AG04450 (cell line): ENCODE data around the gene UXS1. TPM values are rescaled to one million over a fixed set of nuclear protein-coding genes. Genes with fewer than 3 reads are reported as not detected.

Source experiments
- CTCF ChIA-PET: fragments of 300-600, 350-600 bp; formaldehyde crosslinking; extraction: SDS; loops from one replicate; lab custom pipeline; 2022; ENCODE audit warnings: antibody characterized with exemption, inconsistent platforms; lab: Charles Lee
- POLR2A ChIA-PET: fragments of 350-600 bp; formaldehyde crosslinking; extraction: SDS; loops from one replicate; lab custom pipeline; 2021; ENCODE audit warnings: antibody characterized with exemption, inconsistent platforms; lab: Yijun Ruan, JAX
- DNase-seq: peaks from one replicate; pipeline ENCODE4 v3.0.0-alpha.2; 2011; ENCODE audit warnings: low read depth, low spot score
- H3K27ac ChIP-seq: one replicate; pipeline ENCODE4 v1.5.1; 2012; ENCODE audit warnings: low read depth, low read length, control low read depth
- H3K27me3 ChIP-seq: one replicate; pipeline ENCODE4 v1.6.0; 2012; ENCODE audit warnings: low read length; ENCODE audit not compliant: control insufficient read depth, insufficient read depth
- H3K4me3 ChIP-seq: 2 replicates; pipeline ENCODE4 v1.5.1; 2011; ENCODE audit warnings: mild to moderate bottlenecking, low read depth, low read length, control low read depth
- H3K9me3 ChIP-seq: 2 replicates; pipeline ENCODE4 v1.5.1; 2012; ENCODE audit warnings: low read length; ENCODE audit not compliant: control insufficient read depth, insufficient read depth
- polyA plus RNA-seq: library from polyadenylated mRNA; depleted of rRNA; stranded (reverse); fragments of >200 nt; gene quantifications from 2 replicates; pipeline ENCODE4 v1.2.3, GENCODE V29; 2011
- TF ChIP-seq, protein P1 (sequence below): IDR thresholded peaks from 2 replicates; pipeline ENCODE4 v1.5.1; 2011; ENCODE audit warnings: low read depth, low read length, control low read depth, inconsistent platforms

The UXS1 gene
- polyA plus RNA-seq, 1 experiment: 53.2 TPM

DNA sequence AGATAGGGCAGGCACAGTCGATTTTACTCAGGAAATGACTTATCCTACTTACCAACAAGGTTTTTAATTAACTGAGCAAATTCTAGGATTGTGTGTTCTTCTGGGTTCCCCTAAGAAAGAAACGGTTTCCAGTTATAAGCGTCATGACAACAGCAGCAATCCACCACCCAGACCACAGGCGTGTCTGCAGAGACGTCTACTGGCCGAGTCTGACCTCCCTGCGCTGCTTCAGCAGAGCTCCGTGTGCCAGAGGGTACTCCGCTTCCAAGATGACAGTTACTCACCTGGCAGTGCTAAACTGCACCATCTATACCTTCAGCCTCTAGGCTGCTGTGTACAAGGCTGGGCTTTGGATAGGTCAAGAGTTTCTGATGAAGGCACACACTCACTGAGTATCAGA is 95.4 kb downstream of the UXS1 start:
- H3K27ac ChIP-seq: no peak overlapping the region
- DNase-seq: no peak
- no peak overlapping the region for H3K4me3 ChIP-seq
- ChIA-PET POLR2A (no interaction called here), CTCF (interaction anchor here (0.6 kb wide), 1 partner anchor 27 kb away, joined by 4 read pairs; no protein-coding TSS in a partner anchor)
- TF ChIP-seq, protein P1, sequence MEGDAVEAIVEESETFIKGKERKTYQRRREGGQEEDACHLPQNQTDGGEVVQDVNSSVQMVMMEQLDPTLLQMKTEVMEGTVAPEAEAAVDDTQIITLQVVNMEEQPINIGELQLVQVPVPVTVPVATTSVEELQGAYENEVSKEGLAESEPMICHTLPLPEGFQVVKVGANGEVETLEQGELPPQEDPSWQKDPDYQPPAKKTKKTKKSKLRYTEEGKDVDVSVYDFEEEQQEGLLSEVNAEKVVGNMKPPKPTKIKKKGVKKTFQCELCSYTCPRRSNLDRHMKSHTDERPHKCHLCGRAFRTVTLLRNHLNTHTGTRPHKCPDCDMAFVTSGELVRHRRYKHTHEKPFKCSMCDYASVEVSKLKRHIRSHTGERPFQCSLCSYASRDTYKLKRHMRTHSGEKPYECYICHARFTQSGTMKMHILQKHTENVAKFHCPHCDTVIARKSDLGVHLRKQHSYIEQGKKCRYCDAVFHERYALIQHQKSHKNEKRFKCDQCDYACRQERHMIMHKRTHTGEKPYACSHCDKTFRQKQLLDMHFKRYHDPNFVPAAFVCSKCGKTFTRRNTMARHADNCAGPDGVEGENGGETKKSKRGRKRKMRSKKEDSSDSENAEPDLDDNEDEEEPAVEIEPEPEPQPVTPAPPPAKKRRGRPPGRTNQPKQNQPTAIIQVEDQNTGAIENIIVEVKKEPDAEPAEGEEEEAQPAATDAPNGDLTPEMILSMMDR: no peak
- no peaks in the 10 kb centered on the region for H3K9me3 ChIP-seq
- no peaks in the 10 kb centered on the region for H3K27me3 ChIP-seq

DNA sequence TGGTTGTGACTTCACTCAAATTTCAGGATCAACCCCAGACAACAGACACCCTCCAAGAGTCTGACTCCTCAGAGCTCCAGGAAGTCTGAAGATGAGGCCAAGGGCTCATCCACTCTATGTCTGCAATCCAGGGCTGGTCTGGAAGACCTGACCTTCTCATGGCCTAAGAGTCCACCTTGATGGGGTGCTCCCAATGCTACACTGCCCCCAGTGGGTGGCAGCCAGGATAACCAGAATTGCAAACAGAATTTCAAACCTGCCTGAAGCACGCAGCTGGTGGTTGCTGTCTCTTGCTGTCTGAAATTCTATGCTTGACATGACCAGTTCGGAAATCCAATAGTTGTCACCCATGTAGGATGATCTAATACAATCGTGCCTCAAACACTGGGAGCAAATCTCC is 96.0 kb downstream of the UXS1 start:
- CTCF ChIA-PET: no interaction called here
- Histone ChIP-seq H3K4me3 (no peak overlapping the region), H3K27ac (no peak overlapping the region), H3K9me3 (no peaks in the 10 kb centered on the region), H3K27me3 (no peaks in the 10 kb centered on the region)
- DNase-seq: no peak
- TF ChIP-seq, protein P1: peak; percentile 42
- POLR2A ChIA-PET: no interaction called here

DNA sequence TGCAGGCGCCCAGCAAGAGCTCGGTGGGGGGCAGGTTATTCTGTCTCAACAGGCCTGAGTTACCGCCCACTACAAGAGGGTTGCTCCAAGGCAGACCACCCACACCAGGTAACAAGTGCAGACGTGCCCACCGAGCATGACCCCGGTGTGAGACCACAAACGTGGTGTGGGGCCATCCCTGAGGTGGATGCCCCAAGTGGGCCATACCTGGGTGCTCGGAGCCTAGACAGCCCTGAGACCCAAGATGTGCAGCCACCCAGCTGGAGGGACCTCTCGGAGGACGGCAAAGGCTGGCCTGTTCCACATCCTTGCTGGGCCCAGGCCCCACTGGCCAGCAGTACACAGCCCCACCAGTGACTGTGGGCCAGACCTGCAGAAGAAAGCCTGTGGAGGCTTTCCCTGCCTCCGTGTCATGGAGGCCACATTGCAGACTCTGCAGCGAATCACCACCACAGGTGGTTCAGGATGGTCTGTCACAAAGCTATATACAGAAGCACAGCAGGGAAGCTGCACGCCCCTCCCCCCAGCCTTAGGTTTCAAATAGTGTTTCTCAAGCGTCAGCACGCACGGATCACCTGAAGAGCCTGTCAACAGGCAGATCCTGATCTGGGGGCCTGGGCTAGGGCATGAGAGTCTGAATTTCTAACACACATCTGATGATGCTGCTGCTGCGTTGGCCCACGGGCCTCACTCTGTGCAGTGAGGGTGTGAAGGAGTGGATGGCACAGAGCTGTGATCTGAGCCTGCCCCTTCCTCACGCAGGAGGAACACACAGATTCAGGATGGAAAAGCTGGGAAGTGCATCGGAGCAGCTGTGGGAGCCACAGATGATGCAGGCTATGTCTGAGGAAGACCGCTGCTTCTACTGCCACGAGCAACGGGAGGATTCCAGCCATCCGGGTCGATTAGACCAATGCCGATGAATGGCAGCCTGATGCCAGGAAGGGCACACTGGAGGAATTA is 96.8 kb downstream of the UXS1 start:
- ChIA-PET POLR2A (no interaction called here), CTCF (interaction anchor here (0.6 kb wide), 2 partner anchors 10 to 489 kb away, joined by 3 to 4 read pairs; no protein-coding TSS in a partner anchor)
- no peak for DNase-seq
- Histone ChIP-seq H3K27me3 (no peaks in the 10 kb centered on the region), H3K27ac (no peak overlapping the region), H3K9me3 (no peaks in the 10 kb centered on the region), H3K4me3 (no peak overlapping the region)
- TF ChIP-seq, protein P1: no peak

DNA sequence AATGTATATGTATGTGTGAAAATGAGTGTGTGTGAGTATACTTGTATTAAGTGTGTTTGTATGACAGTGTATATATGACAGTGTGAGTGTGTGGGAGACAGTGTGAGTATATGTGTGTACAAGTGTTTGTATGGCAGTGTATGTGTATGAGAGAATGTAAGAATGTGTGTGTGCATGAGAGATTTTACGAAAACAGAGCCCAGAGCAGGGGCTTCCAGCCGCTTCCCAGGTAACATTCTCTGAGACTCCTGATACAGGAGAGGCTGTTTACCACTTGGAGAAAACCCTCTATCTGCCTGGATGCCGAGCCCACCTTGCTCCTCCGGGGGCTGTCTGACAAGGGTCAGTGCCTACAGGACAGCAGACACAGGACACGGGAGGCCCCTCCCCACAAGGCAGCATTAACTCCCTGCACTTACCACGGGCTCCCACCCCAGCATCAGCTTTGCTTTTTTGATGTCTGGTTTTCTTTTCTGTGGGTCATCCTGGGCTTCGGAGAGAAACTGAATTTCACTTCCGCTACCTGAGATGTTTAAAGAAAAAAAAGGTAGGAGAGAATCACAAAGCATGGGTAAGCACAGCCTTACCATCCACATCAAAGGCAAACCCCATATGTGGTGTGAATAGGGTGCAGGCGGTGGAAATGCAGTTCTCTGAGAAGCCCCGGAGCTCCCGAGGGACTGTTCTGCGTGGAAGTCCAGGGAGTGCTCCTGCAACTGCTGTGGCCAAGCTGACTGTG is 97.6 kb downstream of the UXS1 start:
- Histone ChIP-seq H3K9me3 (no peaks in the 10 kb centered on the region), H3K27me3 (no peaks in the 10 kb centered on the region), H3K4me3 (no peak overlapping the region), H3K27ac (no peak overlapping the region)
- no peak for DNase-seq
- POLR2A ChIA-PET: no interaction called here
- CTCF ChIA-PET: interaction anchor here (0.6 kb wide), 2 partner anchors 10 to 488 kb away, joined by 3 to 4 read pairs; no protein-coding TSS in a partner anchor
- TF ChIP-seq, protein P1: no peak
